ENCODE data around the gene DUSP2. TPM values are rescaled to one million over a fixed set of nuclear protein-coding genes. Genes with fewer than 3 reads are reported as not detected.
A peak's percentile ranks its signal among the peaks of the same experiment; 100 is the strongest.

The DUSP2 gene
- total and polyA plus RNA-seq, 8 donors, result 0.32 to 3.1 (median 1.3) TPM

- no peak for FAIRE-seq
- no peaks in the 10 kb centered on the region for H3K4me1 ChIP-seq
- no peak overlapping the region for H3K27ac ChIP-seq
- 80 to 88% methylated on average over 16 of the region's 16 CpGs for WGBS, 2 donors
- H3K36me3 ChIP-seq, result no peaks in the 10 kb centered on the region
- peak in 1 of 6 donors; percentile 50 for DNase-seq
- H3K9me3 ChIP-seq, result no peaks in the 10 kb centered on the region
- no peak overlapping the region for H3K4me3 ChIP-seq
- intact Hi-C loops (cut with DNase I), result no loop called here
- TF ChIP-seq CTCF (IDR thresholded peaks at IDR 0.05), result no peak
- ATAC-seq, result no peak
- H3K27me3 ChIP-seq, result no peaks in the 10 kb centered on the region
These were observed 9.5 kb upstream of the DUSP2 start for GRCh38 chr2:96154506-96155380.

- no peaks in the 10 kb centered on the region for H3K36me3 ChIP-seq
- ATAC-seq, result no peak
- no peaks in the 10 kb centered on the region for H3K4me1 ChIP-seq
- WGBS, 2 donors, result 73 to 77% methylated on average over 7 of the region's 7 CpGs
- H3K27me3 ChIP-seq, result no peaks in the 10 kb centered on the region
- intact Hi-C loops (cut with DNase I), result no loop called here
- FAIRE-seq, result no peak
- peak in 1 of 6 donors; percentile 46 for DNase-seq
- H3K9me3 ChIP-seq, result no peaks in the 10 kb centered on the region
- no peak overlapping the region for H3K4me3 ChIP-seq
- no peak overlapping the region for H3K27ac ChIP-seq
- no peak for TF ChIP-seq CTCF (IDR thresholded peaks at IDR 0.05)
These were observed 8.8 kb upstream of the DUSP2 start for GRCh38 chr2:96153991-96154431.

GRCh38 chr2:96153291-96153713 lies 8.1 kb upstream of the DUSP2 start:
- Histone ChIP-seq H3K9me3 (no peaks in the 10 kb centered on the region), H3K4me1 (no peaks in the 10 kb centered on the region), H3K36me3 (no peaks in the 10 kb centered on the region), H3K27me3 (no peaks in the 10 kb centered on the region), H3K27ac (no peak overlapping the region), H3K4me3 (no peak overlapping the region)
- DNase-seq (no peak), ATAC-seq (no peak), FAIRE-seq (no peak)
- no peak for TF ChIP-seq CTCF (IDR thresholded peaks at IDR 0.05)
- intact Hi-C loops (cut with DNase I), result no loop called here
- WGBS, 2 donors, result 83 to 96% methylated on average over 7 of the region's 7 CpGs

- Histone ChIP-seq H3K36me3 (no peaks in the 10 kb centered on the region), H3K4me1 (no peaks in the 10 kb centered on the region), H3K27me3 (no peaks in the 10 kb centered on the region), H3K27ac (no peak overlapping the region), H3K4me3 (no peak overlapping the region), H3K9me3 (no peaks in the 10 kb centered on the region)
- WGBS, 2 donors, result 70 to 76% methylated on average over 13 of the region's 13 CpGs
- intact Hi-C loops (cut with DNase I), result no loop called here
- no peak for TF ChIP-seq CTCF (IDR thresholded peaks at IDR 0.05)
- ATAC-seq (peak in 3 of 4 donors; percentile 34 to 61 (median 44)), DNase-seq (peak in 3 of 6 donors; percentile 31 to 52 (median 45)), FAIRE-seq (no peak)
These were observed 7.3 kb upstream of the DUSP2 start for GRCh38 chr2:96152304-96153161.

Data from pancreas (tissue), 10 donors.